Activated B cell treated with CpG ODN at 0.5 μM for 24 hours (primary cell): Measurements from ENCODE around the gene TCP11L2. TPM values are rescaled to one million over a fixed set of nuclear protein-coding genes. Genes with fewer than 3 reads are reported as not detected.

Experiments used
- ATAC-seq: fragments of 200-7000 bp; cut with Tn5 transposase; one replicate; pipeline ENCODE4 v1.10.0; 2021; ENCODE audit warnings: low read depth, mild to moderate bottlenecking, moderate library complexity
- CTCF ChIA-PET: fragments of 350-600 bp; sonication (Branson Sonifier 250); formaldehyde crosslinking; loops from one replicate; lab custom pipeline; 2021; ENCODE audit warnings: antibody characterized with exemption; lab: Charles Lee
- POLR2A ChIA-PET: fragments of 350-600 bp; sonication (Branson Sonifier 250); formaldehyde crosslinking; loops from one replicate; lab custom pipeline; 2021; ENCODE audit warnings: antibody characterized with exemption; lab: Charles Lee
- DNase-seq: peaks from one replicate; pipeline ENCODE4 v3.0.0; 2022
- H3K27ac Mint-ChIP-seq: one replicate; pipeline ENCODE4 v1.8.0; 2020; ENCODE audit warnings: mixed read lengths
- H3K27me3 Mint-ChIP-seq: one replicate; pipeline ENCODE4 v1.8.0; 2021; ENCODE audit warnings: mixed read lengths
- H3K36me3 Mint-ChIP-seq: one replicate; pipeline ENCODE4 v1.8.0; 2021; ENCODE audit warnings: low read depth, mixed read lengths
- H3K4me1 Mint-ChIP-seq: one replicate; pipeline ENCODE4 v1.8.0; 2021; ENCODE audit warnings: mixed read lengths
- H3K4me3 Mint-ChIP-seq: one replicate; pipeline ENCODE4 v1.8.0; 2020; ENCODE audit warnings: mild to moderate bottlenecking, mixed read lengths
- H3K9me3 Mint-ChIP-seq: one replicate; pipeline ENCODE4 v1.8.0; 2020; ENCODE audit warnings: mixed read lengths
- intact Hi-C: fragments of 100-400 bp; cut with micrococcal nuclease; formaldehyde crosslinking; loops from one replicate; pipeline ENCODE4 v1.15.1; 2024
- total RNA-seq: library from RNA; stranded (reverse); gene quantifications from 2 replicates; pipeline ENCODE4 v1.2.3, GENCODE V29; 2022
- TF ChIP-seq, protein P1 (sequence below): fragments of 200-600 bp; IDR thresholded peaks from one replicate; pipeline ENCODE4 v1.8.0; 2022; ENCODE audit warnings: antibody characterized with exemption, mild to moderate bottlenecking

The TCP11L2 gene
- total RNA-seq, 1 donor from 2014 or later: 52.5 TPM

DNA sequence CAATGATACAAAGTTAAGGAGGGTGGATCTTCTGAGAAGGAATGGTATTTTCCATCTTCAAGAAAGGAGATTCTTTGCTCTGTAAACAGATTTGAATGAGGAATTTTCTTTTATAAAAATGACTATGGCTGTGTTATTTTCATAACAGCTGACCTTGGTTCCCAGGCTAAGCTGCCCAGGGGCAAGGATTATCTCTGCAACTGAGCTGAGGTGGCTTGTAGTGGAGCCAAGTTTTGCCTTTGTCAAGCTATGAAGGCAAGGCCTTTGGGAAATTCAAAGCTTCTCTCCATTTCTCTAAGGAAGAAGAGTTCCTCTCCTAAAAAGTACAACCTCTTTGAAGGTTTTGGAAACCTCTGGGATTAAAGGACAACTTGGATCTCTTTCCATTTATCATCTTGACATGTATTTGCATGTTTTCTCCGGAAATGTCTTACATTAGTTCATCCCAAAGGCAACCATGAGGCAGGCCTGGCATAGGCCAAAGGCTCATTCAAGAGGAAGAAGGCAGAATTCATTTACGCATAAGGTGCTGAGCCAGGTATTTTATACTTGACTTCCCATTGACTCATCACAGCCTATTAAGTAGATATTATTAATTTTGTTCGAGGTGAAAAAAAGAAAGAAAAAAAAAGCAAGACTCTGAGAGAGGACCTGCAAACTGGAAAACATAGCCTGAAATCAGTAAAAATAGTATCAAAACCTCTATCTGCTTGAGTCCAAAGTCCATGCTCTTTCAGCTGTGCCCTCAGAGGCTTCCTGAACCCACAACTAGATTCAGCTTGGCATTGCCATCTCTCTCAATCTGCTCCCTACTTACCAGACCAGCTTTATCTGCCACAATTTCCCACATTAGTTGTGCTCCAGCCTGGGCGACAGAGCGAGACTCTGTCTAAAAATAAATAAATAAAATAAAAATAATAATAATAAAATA, 30.7 kb upstream of the TCP11L2 start:
- TF ChIP-seq, protein P1, sequence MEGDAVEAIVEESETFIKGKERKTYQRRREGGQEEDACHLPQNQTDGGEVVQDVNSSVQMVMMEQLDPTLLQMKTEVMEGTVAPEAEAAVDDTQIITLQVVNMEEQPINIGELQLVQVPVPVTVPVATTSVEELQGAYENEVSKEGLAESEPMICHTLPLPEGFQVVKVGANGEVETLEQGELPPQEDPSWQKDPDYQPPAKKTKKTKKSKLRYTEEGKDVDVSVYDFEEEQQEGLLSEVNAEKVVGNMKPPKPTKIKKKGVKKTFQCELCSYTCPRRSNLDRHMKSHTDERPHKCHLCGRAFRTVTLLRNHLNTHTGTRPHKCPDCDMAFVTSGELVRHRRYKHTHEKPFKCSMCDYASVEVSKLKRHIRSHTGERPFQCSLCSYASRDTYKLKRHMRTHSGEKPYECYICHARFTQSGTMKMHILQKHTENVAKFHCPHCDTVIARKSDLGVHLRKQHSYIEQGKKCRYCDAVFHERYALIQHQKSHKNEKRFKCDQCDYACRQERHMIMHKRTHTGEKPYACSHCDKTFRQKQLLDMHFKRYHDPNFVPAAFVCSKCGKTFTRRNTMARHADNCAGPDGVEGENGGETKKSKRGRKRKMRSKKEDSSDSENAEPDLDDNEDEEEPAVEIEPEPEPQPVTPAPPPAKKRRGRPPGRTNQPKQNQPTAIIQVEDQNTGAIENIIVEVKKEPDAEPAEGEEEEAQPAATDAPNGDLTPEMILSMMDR: no peak
- H3K27ac Mint-ChIP-seq: no peak overlapping the region
- CTCF ChIA-PET: interaction anchor here (2.3 kb wide), 1 partner anchor 11 kb away, joined by 10 read pairs; no protein-coding TSS in a partner anchor

DNA sequence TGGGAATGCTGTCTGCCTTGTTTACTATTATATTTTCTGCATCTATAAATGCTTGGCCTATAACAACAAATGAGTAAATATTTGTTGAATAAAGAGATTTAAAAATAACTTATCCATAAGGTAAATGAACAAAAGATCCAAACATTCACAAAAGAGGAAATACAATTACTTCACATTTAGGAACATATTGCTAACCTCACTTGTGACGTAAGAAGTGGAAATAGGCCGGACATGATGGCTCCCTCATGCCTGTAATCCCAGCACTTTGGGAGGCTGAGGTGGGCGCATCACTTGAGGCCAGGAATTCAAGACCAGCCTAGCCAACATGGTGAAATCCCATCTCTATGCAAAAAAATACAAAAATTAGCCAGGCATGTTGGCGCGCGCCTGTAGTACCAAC, 29.0 kb upstream of the TCP11L2 start:
- no peak for ATAC-seq
- Mint-ChIP-seq H3K27ac (no peak overlapping the region), H3K9me3 (no peaks in the 10 kb centered on the region), H3K27me3 (no peaks in the 10 kb centered on the region), H3K4me1 (peaks cover 41% of the 10 kb centered on the region), H3K4me3 (no peak overlapping the region), H3K36me3 (no peaks in the 10 kb centered on the region)
- CTCF ChIA-PET: interaction anchor here (1.2 to 2.0 kb wide), 2 partner anchors 9 to 46 kb away, joined by 4 to 5 read pairs; no protein-coding TSS in a partner anchor
- TF ChIP-seq, protein P1: no peak
- intact Hi-C loops: no loop called here
- POLR2A ChIA-PET: interaction anchor here (0.9 kb wide), 1 partner anchor 25 kb away, joined by 4 read pairs; the partner anchor contains the start of gene CKAP4
- no peak for DNase-seq

More for the DNA sequence above, 30.7 kb upstream of the TCP11L2 start:
- intact Hi-C loops: no loop called here
- H3K27me3 Mint-ChIP-seq: no peaks in the 10 kb centered on the region
- H3K9me3 Mint-ChIP-seq: no peaks in the 10 kb centered on the region
- H3K36me3 Mint-ChIP-seq: no peaks in the 10 kb centered on the region
- DNase-seq (no peak), ATAC-seq (no peak)
- POLR2A ChIA-PET: no interaction called here
- no peak overlapping the region for H3K4me3 Mint-ChIP-seq
- peaks cover 34% of the 10 kb centered on the region for H3K4me1 Mint-ChIP-seq

DNA sequence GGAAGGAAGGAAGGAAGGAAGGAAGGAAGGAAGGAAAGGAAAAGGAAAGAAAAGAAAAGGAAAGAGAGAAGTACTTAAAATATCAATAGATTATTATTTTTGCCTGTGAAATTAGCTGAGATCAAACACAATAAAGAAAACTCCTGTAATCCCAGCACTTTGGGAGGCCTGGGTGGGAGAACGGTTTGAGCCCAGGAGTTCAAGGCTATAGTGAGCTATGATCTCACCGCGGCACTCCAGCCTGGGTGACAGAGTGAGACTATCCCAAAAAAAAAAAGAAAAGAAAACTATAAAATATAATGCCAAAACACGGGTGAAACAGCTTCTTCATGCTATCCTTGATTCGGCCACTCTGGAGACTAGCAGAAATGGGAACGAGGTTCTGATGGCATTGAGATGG, 28.5 kb upstream of the TCP11L2 start:
- POLR2A ChIA-PET: interaction anchor here (0.9 kb wide), 1 partner anchor 26 kb away, joined by 4 read pairs; the partner anchor contains the start of gene CKAP4
- intact Hi-C loops: no loop called here
- DNase-seq (no peak), ATAC-seq (no peak)
- CTCF ChIA-PET: interaction anchor here (1.2 to 2.0 kb wide), 2 partner anchors 8 to 47 kb away, joined by 4 to 5 read pairs; no protein-coding TSS in a partner anchor
- H3K9me3 Mint-ChIP-seq: no peaks in the 10 kb centered on the region
- H3K27ac Mint-ChIP-seq: no peak overlapping the region
- no peaks in the 10 kb centered on the region for H3K27me3 Mint-ChIP-seq
- H3K4me1 Mint-ChIP-seq: peaks cover 41% of the 10 kb centered on the region
- H3K4me3 Mint-ChIP-seq: no peak overlapping the region
- TF ChIP-seq, protein P1: no peak
- no peaks in the 10 kb centered on the region for H3K36me3 Mint-ChIP-seq

DNA sequence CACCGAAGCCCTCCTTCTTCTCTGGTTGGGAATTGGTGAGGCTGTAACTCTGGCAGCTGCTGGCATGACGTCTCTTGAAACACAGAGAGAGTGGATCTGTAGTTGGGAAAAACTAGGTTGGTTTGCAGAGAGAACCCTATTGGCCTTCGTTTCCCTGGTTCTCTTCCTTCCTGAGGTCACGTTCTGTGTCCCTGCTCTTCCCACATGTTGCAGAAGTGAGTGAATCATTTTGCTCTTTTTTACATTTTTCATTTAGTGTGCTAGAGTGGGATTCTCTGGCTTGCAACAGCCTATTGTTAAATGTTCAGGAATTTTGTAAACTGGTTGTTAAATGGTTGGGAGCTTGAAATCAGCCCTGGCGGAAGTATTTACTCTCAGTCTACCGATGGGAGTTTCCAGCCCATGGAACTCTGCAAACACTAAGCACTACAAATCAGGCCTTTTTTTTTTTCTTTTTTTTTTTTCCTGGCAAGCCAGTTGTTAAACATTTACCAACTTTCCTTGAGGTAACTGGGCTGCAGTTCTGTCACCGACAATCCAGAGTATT, 27.9 kb upstream of the TCP11L2 start:
- H3K9me3 Mint-ChIP-seq: no peaks in the 10 kb centered on the region
- no peaks in the 10 kb centered on the region for H3K36me3 Mint-ChIP-seq
- TF ChIP-seq, protein P1: no peak
- peaks cover 3% of the 10 kb centered on the region for H3K27me3 Mint-ChIP-seq
- H3K27ac Mint-ChIP-seq: no peak overlapping the region
- H3K4me3 Mint-ChIP-seq: no peak overlapping the region
- intact Hi-C loops: no loop called here
- ChIA-PET CTCF (interaction anchor here (1.2 to 2.0 kb wide), 3 partner anchors 8 to 51 kb away, joined by 4 to 5 read pairs (median 5); no protein-coding TSS in a partner anchor), POLR2A (interaction anchor here (0.9 to 3.0 kb wide), 3 partner anchors 26 to 27 kb away, joined by 4 to 22 read pairs (median 17); partner anchors contain the start of genes CKAP4 and TCP11L2)
- H3K4me1 Mint-ChIP-seq: peaks cover 41% of the 10 kb centered on the region
- no peak for DNase-seq
- no peak for ATAC-seq
